HG03521 (cell line): Measurements from ENCODE around the gene HSPA4L.

Experiments used
- ATAC-seq: cut with Tn5 transposase; IDR thresholded peaks from one replicate; pipeline ENCODE4 v1.9.1; 2021; ENCODE audit warnings: mild to moderate bottlenecking, moderate library complexity; ENCODE audit not compliant: unreplicated experiment

The HSPA4L gene

DNA sequence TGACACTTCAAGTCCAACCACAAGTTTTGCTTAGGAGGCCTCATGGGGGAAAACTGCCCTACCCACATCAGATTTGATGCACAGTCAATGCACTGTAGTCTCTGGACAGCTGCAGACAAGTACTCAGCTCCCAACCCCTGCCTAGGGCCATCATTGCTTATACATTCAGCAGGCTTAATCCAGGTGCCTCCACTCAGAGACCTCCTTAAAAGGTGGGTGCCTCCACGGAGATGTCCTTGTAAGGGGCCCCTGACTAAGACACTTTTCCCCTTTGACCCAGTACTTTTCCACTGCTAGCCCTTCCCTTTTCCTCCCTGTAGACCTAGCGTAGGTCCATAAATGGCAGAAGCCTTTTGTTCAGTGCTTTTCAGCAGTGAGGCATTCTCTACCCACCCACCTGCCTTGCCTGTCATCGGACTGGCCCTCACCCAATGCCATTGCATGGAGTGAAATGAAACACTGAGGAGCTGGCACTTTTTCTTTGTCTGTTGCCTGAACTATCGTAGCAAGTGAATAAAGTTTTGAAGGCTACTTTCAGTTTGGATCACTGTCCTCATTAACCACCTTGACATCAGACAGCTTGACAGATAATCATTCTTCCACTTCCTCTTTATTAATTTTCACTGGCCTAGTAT is 74.8 kb downstream of the HSPA4L start:
- peak; percentile 76 for ATAC-seq

DNA sequence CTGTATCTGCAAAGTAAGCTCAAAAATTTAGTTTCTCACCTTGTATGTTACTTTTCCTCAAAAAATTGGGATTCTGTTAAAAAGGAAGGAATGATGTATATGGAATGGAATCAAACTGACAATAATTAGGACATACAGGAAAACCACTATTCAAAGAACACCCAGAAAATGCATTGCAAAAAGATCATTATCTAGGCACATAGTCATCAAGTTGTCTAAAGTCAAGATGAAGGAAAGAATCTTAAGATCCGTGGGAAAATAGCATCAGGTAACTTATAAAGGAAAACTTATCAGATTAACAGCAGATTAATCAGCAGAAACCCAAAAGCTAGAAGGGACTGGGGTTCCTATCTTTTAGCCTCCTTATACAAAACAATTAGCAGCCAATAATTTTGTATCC is 75.5 kb downstream of the HSPA4L start:
- no peak for ATAC-seq

- ATAC-seq: no peak
These were observed 86.1 kb downstream of the HSPA4L start for GRCh38 chr4:127868196-127868595.

DNA sequence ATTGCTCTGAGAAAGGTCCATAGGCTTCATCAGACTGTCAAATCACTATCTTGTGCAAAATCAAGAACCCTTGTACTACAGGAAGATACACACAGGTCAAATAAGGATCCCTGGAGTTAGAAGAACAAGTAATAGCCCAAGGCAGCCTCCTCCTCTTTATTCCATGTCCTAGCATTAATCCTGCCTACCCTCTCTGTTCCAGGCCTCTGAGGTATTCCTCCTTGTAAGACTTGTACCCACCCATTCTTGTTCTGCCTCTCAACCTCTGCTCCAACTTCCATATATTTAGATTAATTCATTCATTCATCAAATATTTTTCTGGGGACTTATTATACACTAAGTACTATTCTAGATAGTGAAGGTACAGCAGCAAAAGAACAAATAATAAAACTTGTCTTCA is 88.2 kb downstream of the HSPA4L start:
- no peak for ATAC-seq

DNA sequence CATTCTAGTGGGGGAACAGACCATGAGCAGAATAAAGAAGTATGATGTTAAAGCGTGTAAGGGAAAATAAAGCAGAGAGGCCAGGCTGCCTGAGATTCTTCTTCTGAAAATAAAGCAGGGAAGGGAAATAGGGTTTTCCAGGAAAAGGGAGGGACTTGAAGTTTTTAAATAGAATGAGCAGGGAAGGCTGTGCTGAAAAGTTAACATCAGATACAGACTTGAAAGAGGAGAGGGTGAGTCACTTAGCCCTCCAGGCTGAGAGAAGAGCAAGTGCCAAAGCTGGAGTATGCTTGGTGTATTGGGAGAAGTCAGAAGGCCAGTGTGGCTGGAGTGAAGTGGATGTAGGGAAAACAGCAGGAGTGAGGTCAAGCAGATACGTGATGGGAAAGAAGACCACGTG is 88.6 kb downstream of the HSPA4L start:
- ATAC-seq: no peak

- no peak for ATAC-seq
These were observed 93.7 kb downstream of the HSPA4L start for GRCh38 chr4:127875791-127876190.

GRCh38 chr4:127880763-127881562 is 98.8 kb downstream of the HSPA4L start, which contains the start of gene PLK4:
PLK4 (plus strand) TSS chr4:127880893; CDS start chr4:127881135, 242 bp downstream.
- ATAC-seq: peak; percentile 91

GRCh38 chr4:127881563-127881864 is 99.4 kb downstream of the HSPA4L start:
- peak; percentile 26 for ATAC-seq

DNA sequence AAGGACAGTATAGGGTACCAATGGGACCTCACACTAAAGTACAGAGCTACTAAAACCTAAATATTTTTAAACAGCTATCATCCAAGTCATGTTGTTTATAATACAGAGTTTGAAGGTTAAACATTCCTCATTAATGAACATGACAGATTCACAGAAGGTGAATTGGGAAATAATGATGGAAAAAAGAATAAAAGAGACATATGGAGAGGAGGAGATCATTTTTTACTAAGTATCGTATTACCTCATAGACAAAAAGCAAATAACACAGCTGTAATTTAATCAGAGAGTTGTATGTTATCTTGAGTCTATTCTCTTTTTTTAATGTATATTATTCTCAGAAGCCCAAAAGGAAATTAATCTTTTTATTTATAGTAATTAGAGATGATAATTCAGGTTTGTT is 106.4 kb downstream of the HSPA4L start:
- ATAC-seq: no peak

GRCh38 chr4:127889903-127890302 is 107.8 kb downstream of the HSPA4L start:
- no peak for ATAC-seq
